Daoy (cell line): ENCODE measurements around the gene NPAS3. TPM values are rescaled to one million over a fixed set of nuclear protein-coding genes. Genes with fewer than 3 reads are reported as not detected.

Experiments
- DNase-seq: peaks from one replicate; pipeline ENCODE4 v3.0.0-alpha.2; 2015; ENCODE audit warnings: low read depth
- total RNA-seq: library from RNA; depleted of rRNA; stranded (reverse); fragments of >200 nt; shearing (Covaris generic); gene quantifications from 2 replicates; pipeline ENCODE4 v1.2.3, GENCODE V29; 2014

Gene NPAS3
- total RNA-seq, 1 experiment from 2014 or later = 1.9 TPM

DNA sequence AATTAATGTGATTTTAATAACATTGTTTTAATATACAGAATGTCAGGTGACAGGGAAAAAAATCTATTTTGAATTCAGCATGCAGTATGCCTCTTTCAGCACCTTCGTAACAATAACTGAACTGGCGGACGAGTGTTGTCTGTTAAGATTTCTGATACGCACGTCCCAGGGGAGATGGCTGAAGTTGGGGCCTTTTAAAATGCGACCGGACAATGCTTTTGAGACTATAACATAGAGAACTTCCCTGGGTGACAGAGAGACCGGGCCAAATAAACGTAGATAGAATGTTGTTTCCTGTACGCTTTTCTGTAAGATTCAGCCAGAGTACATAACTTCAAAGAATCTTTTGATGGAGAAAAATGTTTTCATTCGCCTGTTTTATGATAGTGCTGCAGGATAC is 772.5 kb downstream of the NPAS3 start:
- DNase-seq = no peak

GRCh38 chr14:33711811-33712216 is 773.1 kb downstream of the NPAS3 start:
- DNase-seq = no peak

GRCh38 chr14:33714527-33715226 is 776.0 kb downstream of the NPAS3 start:
- DNase-seq = peak; percentile 62

- no peak for DNase-seq
Measured at GRCh38 chr14:33715227-33715528, 776.5 kb downstream of the NPAS3 start.

DNA sequence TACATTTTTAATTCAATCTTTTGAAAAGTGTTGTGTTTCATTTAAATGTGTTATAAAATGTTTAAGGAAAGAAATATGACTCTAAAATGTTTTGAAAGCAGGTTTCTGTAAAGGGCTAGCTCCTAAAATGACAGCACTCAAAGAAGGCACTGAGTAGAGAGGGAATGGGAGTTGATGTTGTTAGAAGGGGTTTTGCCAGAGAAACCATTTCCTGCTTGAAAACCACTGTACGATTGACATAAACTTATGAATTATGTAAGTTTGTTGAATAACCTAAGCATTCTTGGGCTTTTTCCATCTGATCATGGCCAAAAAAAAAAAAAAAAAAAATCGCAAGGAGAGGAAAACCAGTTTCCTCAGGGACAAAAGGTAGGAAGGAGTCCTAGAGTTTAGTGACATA is 778.2 kb downstream of the NPAS3 start:
- no peak for DNase-seq

DNA sequence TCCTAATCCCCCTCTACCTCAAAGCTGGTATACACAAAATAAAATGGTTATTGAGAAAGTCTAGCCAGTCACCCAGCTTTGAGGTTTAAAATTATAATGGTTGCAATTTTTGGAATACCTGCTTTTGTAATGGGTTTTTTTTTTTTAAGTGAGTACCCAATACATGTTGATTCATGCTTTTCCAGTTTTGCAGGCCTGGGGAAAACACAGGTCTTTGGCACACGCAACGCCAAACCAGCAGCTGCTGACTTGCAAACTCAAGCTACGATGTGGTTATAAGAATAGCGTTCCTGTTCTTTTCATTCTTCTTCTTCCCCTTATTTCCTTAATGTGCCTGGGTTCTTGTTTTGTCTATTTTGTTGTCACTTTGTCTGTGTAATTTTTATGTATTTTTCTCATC is 779.2 kb downstream of the NPAS3 start:
- no peak for DNase-seq

DNA sequence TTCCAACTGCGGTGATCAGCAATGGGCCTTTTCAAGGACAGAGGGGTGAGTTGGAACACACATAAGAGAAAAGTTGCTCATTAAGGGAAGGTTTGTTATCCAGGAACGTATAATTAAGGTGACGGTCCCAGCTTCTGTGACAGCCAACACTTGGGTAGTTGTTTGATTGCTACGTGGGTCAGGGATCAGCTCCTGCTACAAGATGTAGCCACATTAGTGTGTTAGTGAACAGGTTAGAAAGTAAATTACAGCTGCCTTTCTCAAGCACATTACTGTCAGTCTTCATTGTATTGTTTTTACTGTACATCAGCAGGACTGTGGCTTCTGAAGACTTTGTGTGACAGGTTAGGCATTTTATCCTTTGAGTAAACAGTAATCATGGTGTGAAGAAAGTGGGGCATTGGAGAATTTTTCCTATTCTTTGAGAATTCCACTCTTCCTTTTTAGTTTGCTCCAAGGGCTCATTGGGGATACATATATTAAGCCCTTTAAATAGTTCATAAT is 781.7 kb downstream of the NPAS3 start:
- DNase-seq = no peak

- no peak for DNase-seq
Measured at GRCh38 chr14:33726685-33727084, 788.0 kb downstream of the NPAS3 start.

GRCh38 chr14:33727606-33728005 is 788.9 kb downstream of the NPAS3 start:
- no peak for DNase-seq

DNA sequence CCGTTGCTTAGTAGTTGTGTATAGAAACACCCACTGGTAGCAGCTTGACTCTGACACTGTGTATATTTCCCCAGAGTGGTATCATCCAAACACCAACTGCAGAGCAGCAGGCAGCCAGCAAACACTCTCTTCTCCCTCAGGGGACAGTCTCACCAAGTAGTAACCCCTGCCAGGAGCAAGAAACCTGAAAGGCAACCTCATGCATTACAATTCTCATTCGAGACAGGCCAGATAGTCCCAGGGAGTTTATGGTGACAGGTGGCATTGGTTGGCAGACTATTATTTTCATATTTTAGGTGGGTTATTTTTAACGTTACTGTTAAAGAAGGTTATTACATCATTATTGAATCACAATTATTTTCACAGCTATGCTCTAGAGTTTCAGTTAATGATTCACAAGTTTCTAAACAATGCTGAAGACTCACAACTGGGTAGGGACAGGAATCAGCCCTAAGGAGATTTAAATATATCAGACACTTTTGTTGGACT is 789.4 kb downstream of the NPAS3 start:
- no peak for DNase-seq

DNA sequence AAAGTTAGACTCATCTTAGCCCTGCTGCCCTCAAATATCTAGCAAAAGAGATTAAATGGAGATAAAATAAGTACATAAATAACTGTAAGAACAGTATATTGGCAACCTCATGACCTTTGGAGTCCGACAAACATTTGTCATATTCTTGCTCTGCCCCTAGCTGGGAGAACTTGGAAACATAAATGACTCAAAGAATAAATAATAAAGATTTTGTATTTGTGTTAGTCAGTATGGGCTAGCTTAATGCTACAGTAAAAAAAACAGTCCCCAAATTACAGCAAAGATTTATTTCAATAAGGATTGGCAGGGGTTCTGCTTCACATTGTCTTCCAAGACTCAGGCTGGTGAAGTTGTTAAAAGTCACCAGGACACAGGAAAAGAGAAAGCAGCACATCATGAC is 791.5 kb downstream of the NPAS3 start:
- no peak for DNase-seq

- DNase-seq = no peak
Measured at GRCh38 chr14:33732175-33732574, 793.5 kb downstream of the NPAS3 start.

- no peak for DNase-seq
Measured at GRCh38 chr14:33733310-33733709, 794.6 kb downstream of the NPAS3 start.

DNA sequence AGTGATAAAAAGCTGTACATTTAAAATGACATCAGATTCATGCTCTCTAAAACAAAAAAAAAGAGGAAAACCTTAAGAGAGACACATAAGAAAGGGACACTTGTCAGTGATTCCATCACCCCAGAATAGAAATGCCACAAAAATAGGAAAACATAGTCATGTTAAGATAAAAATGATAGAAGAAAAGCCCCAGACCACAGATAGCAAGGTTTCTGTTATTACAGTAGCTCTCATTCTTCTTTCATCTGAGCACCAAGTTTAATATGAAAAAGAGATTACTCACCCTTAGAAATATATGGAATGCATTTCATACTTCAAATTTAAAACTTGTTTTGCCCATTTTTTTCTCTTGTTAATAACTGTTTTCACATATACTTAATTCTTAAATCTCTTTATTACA is 795.0 kb downstream of the NPAS3 start:
- DNase-seq = no peak

DNA sequence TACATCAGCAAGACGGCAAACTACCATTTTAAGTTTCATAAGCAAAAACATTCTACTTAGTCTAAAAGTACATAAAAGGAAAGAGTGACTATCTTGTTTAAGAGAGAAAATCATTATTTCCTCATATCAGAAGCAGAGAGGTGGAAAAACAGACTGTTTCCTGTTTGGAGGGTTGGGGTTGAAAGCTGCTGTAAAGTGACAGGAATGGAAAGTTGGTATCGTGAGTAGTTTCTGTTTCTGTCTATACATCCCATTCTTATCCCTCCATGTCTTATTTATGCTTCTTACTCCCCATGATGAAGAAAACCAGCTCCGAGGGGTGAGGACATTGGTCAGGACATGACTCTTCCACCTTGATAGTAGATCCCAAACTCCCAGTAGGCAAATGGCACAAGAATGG is 795.7 kb downstream of the NPAS3 start:
- no peak for DNase-seq

DNA sequence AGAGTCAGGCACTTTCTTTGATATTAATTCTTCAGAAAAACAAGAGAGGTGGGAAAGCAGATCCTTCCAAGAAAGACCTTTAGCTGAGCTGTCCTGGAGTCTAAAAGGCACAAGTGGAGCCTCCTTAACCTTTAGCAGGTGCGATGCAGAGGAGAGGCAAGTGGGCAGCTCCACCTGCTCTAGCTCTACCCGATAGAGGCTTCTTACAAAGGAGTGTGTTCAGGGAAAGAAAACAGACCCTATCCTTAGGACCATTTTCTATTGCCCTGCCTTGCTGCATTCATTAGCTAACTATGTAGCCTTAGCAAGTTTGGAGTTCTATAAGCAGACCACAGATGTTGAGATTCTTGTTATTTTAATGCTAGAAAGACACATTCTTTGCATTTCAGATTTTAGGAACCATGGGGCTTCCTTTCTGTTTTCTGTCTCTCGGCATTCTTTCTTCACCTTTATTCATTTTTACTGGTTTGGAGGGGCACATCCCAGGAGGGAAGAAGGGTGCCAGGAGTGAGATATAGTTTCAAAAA is 797.7 kb downstream of the NPAS3 start:
- DNase-seq = no peak

GRCh38 chr14:33736979-33737378 is 798.3 kb downstream of the NPAS3 start:
- DNase-seq = no peak

- peak; percentile 62 for DNase-seq
Measured at GRCh38 chr14:33737446-33737845, 798.8 kb downstream of the NPAS3 start.

- no peak for DNase-seq
Measured at GRCh38 chr14:33738029-33738428, 799.4 kb downstream of the NPAS3 start.

GRCh38 chr14:33738491-33738890 is 799.8 kb downstream of the NPAS3 start:
- no peak for DNase-seq

DNA sequence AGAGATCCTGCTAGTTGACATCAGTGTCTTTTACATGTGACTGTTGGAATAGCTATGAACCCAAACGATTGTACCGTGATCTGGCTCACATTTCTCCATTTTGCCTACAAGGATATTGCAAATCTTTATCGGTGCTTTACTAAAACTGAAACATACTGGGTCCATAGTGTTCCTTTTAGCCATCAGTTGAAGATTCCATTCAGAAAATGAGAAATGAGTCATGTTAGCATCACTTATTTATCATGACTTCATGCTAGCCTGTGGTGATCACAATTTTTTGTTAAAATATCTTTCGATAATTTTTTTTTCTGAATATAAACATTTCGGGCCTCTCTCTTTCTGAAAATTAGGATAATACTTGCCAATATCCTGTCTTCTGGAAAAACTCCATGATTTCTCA is 801.9 kb downstream of the NPAS3 start:
- DNase-seq = no peak

DNA sequence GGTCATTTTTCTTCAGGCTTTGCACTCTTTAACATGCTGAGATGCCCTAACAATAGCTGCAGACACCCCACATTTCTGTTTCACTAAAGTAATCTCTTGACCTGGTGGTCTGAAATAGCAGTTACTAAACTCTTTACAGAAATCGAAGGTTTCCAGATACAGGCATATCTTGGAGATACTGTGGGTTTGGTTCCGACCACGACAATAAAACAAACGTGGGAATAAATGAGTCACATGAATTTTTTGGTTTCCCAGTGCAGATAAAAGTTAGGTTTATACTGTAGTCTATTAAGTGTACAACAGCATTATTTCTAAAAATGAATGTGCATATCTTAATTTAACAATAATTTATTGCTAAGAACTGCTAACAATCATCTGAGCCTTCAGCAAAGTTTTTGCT is 803.5 kb downstream of the NPAS3 start:
- no peak for DNase-seq

DNA sequence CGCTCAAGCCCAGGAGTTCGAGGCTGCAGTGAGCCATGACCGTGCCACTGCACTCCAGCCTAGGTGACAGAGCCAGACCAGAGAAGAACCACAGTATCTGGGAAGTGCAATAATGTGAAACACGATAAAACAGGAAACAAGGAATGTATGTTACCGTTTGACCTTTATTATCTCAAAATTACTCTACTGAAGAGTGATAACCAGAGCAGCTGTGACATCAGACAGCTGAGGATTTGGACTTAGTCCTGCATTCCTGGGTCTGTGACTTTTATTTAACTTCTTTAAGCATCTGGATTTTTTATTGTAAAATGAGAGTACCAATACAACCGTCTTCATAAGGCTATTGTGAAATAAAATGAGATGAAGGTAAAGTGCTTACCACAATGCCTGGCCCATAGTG is 806.5 kb downstream of the NPAS3 start:
- DNase-seq = no peak

- DNase-seq = no peak
Measured at GRCh38 chr14:33747749-33748148, 809.1 kb downstream of the NPAS3 start.
